Measurements from ENCODE around the gene SCN8A. TPM values are rescaled to one million over a fixed set of nuclear protein-coding genes. Genes with fewer than 3 reads are reported as not detected.

The SCN8A gene
- total and polyA plus RNA-seq, 2 experiments from 2014 or later, result 4.6 to 23.9 TPM

DNA sequence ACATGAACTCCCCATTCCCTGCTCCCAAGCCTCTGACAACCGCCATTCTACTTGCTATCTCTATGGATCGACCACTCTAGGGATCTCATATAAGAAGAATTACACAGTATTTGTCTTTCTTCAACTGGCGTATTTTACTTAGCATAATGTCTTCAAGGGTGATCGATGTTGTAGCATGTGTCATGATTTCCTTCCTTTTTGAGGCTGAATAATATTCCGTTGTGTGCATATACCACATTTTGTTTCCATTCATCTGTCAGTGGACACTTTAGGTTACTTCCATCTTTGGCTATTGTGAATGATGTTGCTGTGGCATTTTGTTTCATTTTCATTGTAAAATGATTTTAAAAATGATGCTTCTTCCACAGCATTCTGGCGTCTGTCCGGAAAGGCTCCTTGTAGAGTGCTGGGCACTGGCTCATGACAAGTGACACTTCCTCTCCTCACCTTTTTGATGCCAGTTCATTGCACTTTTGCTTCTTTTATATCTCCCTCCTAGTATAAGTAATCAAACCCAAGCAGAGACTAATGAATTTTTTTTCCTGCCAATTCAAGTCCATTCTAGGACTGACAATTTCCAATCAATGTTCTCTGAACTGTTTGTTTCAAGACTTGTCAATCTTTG, 39.3 kb downstream of the SCN8A start:
- H3K27me3 Mint-ChIP-seq (ENCODE audit: insufficient read depth, low read depth, poor library complexity), result peaks cover 3% of the 10 kb centered on the region
- no peaks in the 10 kb centered on the region for H3K9me3 Mint-ChIP-seq
- Histone ChIP-seq H4K20me1 (replicated peaks; ENCODE audit: insufficient read depth) (peaks cover 20% of the 10 kb centered on the region), H3K79me2 (replicated peaks; ENCODE audit: insufficient read depth) (peaks cover 91% of the 10 kb centered on the region), H2AFZ (no peak overlapping the region), H3K4me3 (no peak overlapping the region), H3K27me3 (ENCODE audit: insufficient read depth) (no peaks in the 10 kb centered on the region), H3K9me2 (ENCODE audit: insufficient read depth) (no peaks in the 10 kb centered on the region), H3K27ac (ENCODE audit: low read depth) (no peak overlapping the region), H3K36me3 (ENCODE audit: insufficient read depth) (no peaks in the 10 kb centered on the region), H3K4me2 (no peak overlapping the region), H3F3A (replicated peaks; ENCODE audit: low read depth) (no peaks in the 10 kb centered on the region), H3K4me1 (ENCODE audit: insufficient read depth) (peaks cover 28% of the 10 kb centered on the region; the same call in 1 of the 2 replicates)
- ATAC-seq, result no peak
- H3K27ac Mint-ChIP-seq, result no peak overlapping the region
- H3K4me3 Mint-ChIP-seq, result no peak overlapping the region
- no peak for DNase-seq (ENCODE audit: low spot score)
- peaks cover 41% of the 10 kb centered on the region for H3K4me1 Mint-ChIP-seq
- TF ChIP-seq CREB1 (CRISPR knock-in tag; IDR thresholded peaks at IDR 0.05; ENCODE audit: low read depth), result no peak
- TF ChIP-seq, protein P1, sequence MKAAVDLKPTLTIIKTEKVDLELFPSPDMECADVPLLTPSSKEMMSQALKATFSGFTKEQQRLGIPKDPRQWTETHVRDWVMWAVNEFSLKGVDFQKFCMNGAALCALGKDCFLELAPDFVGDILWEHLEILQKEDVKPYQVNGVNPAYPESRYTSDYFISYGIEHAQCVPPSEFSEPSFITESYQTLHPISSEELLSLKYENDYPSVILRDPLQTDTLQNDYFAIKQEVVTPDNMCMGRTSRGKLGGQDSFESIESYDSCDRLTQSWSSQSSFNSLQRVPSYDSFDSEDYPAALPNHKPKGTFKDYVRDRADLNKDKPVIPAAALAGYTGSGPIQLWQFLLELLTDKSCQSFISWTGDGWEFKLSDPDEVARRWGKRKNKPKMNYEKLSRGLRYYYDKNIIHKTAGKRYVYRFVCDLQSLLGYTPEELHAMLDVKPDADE (IDR thresholded peaks at IDR 0.05), result no peak
- TF ChIP-seq STAT1 (IDR thresholded peaks at IDR 0.05; ENCODE audit: unreplicated experiment), result no peak
- peaks cover 2% of the 10 kb centered on the region; the same call in 1 of the 3 replicates for H3K36me3 Mint-ChIP-seq (ENCODE audit: low read depth)

DNA sequence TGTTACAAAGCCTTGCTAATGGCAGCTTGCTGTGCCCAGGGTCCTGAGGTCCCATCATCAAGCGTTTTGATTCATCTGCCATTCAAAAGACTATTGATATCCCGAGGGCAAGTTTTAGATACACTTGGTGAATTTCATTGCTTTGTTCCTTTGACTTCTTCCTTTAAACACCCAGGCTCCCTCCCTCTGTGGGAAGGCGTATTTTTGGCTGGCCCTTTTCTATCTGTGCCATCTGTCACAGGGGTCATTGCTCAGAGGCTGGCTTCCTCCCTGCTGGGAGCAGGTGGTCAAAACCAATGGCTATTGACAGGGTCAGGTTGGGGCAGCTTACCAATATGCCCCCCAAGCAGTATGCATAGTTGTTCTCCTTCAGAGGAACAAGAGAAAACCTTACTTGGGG, 40.0 kb downstream of the SCN8A start:
- Histone ChIP-seq H3K79me2 (replicated peaks; ENCODE audit: insufficient read depth) (peaks cover 89% of the 10 kb centered on the region), H3K4me1 (ENCODE audit: insufficient read depth) (peaks cover 28% of the 10 kb centered on the region; the same call in 1 of the 2 replicates)
- TF ChIP-seq JUNB (IDR thresholded peaks at IDR 0.05; ENCODE audit: unreplicated experiment), result no peak
- TF ChIP-seq, protein P1 (IDR thresholded peaks at IDR 0.05), result no peak
- TF ChIP-seq CREB1 (CRISPR knock-in tag; IDR thresholded peaks at IDR 0.05; ENCODE audit: low read depth), result no peak
- TF ChIP-seq ZNF331 (CRISPR knock-in tag; IDR thresholded peaks at IDR 0.05; ENCODE audit: low read depth), result no peak
- TF ChIP-seq POLR2AphosphoS5 (IDR thresholded peaks at IDR 0.05; ENCODE audit: low read depth), result no peak
- no peak for TF ChIP-seq EZH2phosphoT487 (IDR thresholded peaks at IDR 0.05; ENCODE audit: unreplicated experiment)
- TF ChIP-seq, protein P2, sequence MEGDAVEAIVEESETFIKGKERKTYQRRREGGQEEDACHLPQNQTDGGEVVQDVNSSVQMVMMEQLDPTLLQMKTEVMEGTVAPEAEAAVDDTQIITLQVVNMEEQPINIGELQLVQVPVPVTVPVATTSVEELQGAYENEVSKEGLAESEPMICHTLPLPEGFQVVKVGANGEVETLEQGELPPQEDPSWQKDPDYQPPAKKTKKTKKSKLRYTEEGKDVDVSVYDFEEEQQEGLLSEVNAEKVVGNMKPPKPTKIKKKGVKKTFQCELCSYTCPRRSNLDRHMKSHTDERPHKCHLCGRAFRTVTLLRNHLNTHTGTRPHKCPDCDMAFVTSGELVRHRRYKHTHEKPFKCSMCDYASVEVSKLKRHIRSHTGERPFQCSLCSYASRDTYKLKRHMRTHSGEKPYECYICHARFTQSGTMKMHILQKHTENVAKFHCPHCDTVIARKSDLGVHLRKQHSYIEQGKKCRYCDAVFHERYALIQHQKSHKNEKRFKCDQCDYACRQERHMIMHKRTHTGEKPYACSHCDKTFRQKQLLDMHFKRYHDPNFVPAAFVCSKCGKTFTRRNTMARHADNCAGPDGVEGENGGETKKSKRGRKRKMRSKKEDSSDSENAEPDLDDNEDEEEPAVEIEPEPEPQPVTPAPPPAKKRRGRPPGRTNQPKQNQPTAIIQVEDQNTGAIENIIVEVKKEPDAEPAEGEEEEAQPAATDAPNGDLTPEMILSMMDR (conservative IDR thresholded peaks at IDR 0.05; ENCODE audit: low read depth in 2 of 2), result no peak
- TF ChIP-seq EZH2 (IDR thresholded peaks at IDR 0.05; ENCODE audit: low read depth, unreplicated experiment), result no peak
- TF ChIP-seq, protein P3, sequence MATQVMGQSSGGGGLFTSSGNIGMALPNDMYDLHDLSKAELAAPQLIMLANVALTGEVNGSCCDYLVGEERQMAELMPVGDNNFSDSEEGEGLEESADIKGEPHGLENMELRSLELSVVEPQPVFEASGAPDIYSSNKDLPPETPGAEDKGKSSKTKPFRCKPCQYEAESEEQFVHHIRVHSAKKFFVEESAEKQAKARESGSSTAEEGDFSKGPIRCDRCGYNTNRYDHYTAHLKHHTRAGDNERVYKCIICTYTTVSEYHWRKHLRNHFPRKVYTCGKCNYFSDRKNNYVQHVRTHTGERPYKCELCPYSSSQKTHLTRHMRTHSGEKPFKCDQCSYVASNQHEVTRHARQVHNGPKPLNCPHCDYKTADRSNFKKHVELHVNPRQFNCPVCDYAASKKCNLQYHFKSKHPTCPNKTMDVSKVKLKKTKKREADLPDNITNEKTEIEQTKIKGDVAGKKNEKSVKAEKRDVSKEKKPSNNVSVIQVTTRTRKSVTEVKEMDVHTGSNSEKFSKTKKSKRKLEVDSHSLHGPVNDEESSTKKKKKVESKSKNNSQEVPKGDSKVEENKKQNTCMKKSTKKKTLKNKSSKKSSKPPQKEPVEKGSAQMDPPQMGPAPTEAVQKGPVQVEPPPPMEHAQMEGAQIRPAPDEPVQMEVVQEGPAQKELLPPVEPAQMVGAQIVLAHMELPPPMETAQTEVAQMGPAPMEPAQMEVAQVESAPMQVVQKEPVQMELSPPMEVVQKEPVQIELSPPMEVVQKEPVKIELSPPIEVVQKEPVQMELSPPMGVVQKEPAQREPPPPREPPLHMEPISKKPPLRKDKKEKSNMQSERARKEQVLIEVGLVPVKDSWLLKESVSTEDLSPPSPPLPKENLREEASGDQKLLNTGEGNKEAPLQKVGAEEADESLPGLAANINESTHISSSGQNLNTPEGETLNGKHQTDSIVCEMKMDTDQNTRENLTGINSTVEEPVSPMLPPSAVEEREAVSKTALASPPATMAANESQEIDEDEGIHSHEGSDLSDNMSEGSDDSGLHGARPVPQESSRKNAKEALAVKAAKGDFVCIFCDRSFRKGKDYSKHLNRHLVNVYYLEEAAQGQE (IDR thresholded peaks at IDR 0.05; ENCODE audit: unreplicated experiment), result no peak
- TF ChIP-seq ZNF114 (CRISPR knock-in tag; IDR thresholded peaks at IDR 0.05), result no peak
- TF ChIP-seq STAT1 (IDR thresholded peaks at IDR 0.05; ENCODE audit: unreplicated experiment), result no peak

More for the DNA sequence above, 40.0 kb downstream of the SCN8A start:
- peaks cover 36% of the 10 kb centered on the region for H3K4me1 Mint-ChIP-seq
- Histone ChIP-seq H3F3A (replicated peaks; ENCODE audit: low read depth) (no peaks in the 10 kb centered on the region), H3K4me3 (no peak overlapping the region), H3K27me3 (ENCODE audit: insufficient read depth) (no peaks in the 10 kb centered on the region), H3K36me3 (ENCODE audit: insufficient read depth) (no peaks in the 10 kb centered on the region), H3K27ac (ENCODE audit: low read depth) (no peak overlapping the region), H4K20me1 (replicated peaks; ENCODE audit: insufficient read depth) (peaks cover 20% of the 10 kb centered on the region; the same call in 1 of the 2 replicates), H2AFZ (no peak overlapping the region), H3K4me2 (no peak overlapping the region), H3K9me2 (ENCODE audit: insufficient read depth) (no peaks in the 10 kb centered on the region)
- no peak overlapping the region for H3K4me3 Mint-ChIP-seq
- DNase-seq (ENCODE audit: low spot score), result no peak
- no peak; the same call in 2 of the 3 replicates for ATAC-seq
- no peak overlapping the region for H3K27ac Mint-ChIP-seq
- peaks cover 3% of the 10 kb centered on the region for H3K27me3 Mint-ChIP-seq (ENCODE audit: insufficient read depth, low read depth, poor library complexity)
- H3K36me3 Mint-ChIP-seq (ENCODE audit: low read depth), result peaks cover 7% of the 10 kb centered on the region; the same call in 2 of the 3 replicates
- H3K9me3 Mint-ChIP-seq, result no peaks in the 10 kb centered on the region; the same call in 2 of the 3 replicates

Measured in GM23338 (cell line).